GM12878 (cell line): ENCODE measurements around the gene NOP16. TPM values are rescaled to one million over a fixed set of nuclear protein-coding genes. Genes with fewer than 3 reads are reported as not detected.

Experiments used
- ATAC-seq: fragments of 200-7000 bp; cut with Tn5 transposase; 3 replicates; pipeline ENCODE4 v1.9.1; 2020; ENCODE audit warnings: mild to moderate bottlenecking, moderate library complexity
- BruUV-seq: library from RNA; stranded (reverse); fragments of 400-500 nt; replicated peaks from 2 replicates; lab custom pipeline; 2021; lab: Mats Ljungman, UMichigan
- CTCF ChIA-PET: fragments of 300-600 bp; sonication (Branson Sonifier 250); formaldehyde crosslinking; extraction: SDS; loops from one replicate; lab custom pipeline; 2021; ENCODE audit warnings: inconsistent platforms; lab: Yijun Ruan, JAX
- POLR2A ChIA-PET: fragments of 350-600 bp; formaldehyde crosslinking; extraction: SDS; loops from one replicate; lab custom pipeline; 2021; ENCODE audit warnings: inconsistent platforms; lab: Charles Lee
- RAD21 ChIA-PET: fragments of 300-600 bp; sonication (Branson Sonifier 250); formaldehyde crosslinking; loops from one replicate; lab custom pipeline; 2023; ENCODE audit warnings: antibody characterized with exemption; ENCODE audit not compliant: unreplicated experiment; lab: Charles Lee
- SMC1A ChIA-PET: fragments of 300-600 bp; sonication (Branson Sonifier 250); formaldehyde crosslinking; loops from one replicate; lab custom pipeline; 2023; ENCODE audit not compliant: unreplicated experiment, uncharacterized antibody; lab: Charles Lee
- DNase-seq: peaks from one replicate; pipeline ENCODE4 v3.0.0-alpha.2; 2011; ENCODE audit warnings: low read depth, low spot score
- FAIRE-seq: peaks from 3 replicates; lab custom pipeline; 2011; peaks lifted over from hg19 to GRCh38; lab: Jason Lieb, UNC
- H2AFZ ChIP-seq: 2 replicates; pipeline ENCODE4 v1.6.0; 2011; ENCODE audit warnings: low read depth, low read length, control low read depth; ENCODE audit not compliant: control insufficient read depth
- H3K27ac ChIP-seq: 2 replicates; pipeline ENCODE4 v1.5.1; 2011; ENCODE audit warnings: control low read depth; ENCODE audit not compliant: control insufficient read depth, insufficient read depth
- H3K27me3 ChIP-seq, 2 experiments: replicated peaks in 1 of 2; 2 replicates each; pipeline versions ENCODE4 v1.6.0 to v1.6.1; 2011; ENCODE audit warnings: low read length in 1 of 2; ENCODE audit not compliant: control insufficient read depth in 2 of 2, insufficient read depth in 2 of 2
- H3K36me3 ChIP-seq, 2 experiments: 2 replicates each; pipeline ENCODE4 v1.5.1; 2011; ENCODE audit warnings: low read length in 1 of 2; ENCODE audit not compliant: control insufficient read depth in 2 of 2, insufficient read depth in 2 of 2
- H3K4me1 ChIP-seq: 2 replicates; pipeline ENCODE4 v1.6.1; 2011; ENCODE audit warnings: mild to moderate bottlenecking, low read length, moderate library complexity, mixed read lengths; ENCODE audit not compliant: control insufficient read depth, insufficient read depth
- H3K4me2 ChIP-seq: 2 replicates; pipeline ENCODE4 v1.6.0; 2011; ENCODE audit warnings: control low read depth; ENCODE audit not compliant: control insufficient read depth, insufficient read depth
- H3K4me3 ChIP-seq: fragments of 200-600 bp; sonication (generic); 2 replicates; pipeline ENCODE4 v1.5.1; 2016
- H3K79me2 ChIP-seq: 2 replicates; pipeline ENCODE4 v1.6.0; 2011; ENCODE audit warnings: low read length; ENCODE audit not compliant: control insufficient read depth, insufficient read depth
- H3K9ac ChIP-seq: 2 replicates; pipeline ENCODE4 v1.8.0; 2011; ENCODE audit warnings: low read length, control low read depth, mixed read lengths; ENCODE audit not compliant: control insufficient read depth, insufficient read depth
- H3K9me3 ChIP-seq: replicated peaks from 3 replicates; pipeline ENCODE4 v1.5.1; 2011; ENCODE audit warnings: mild to moderate bottlenecking, low read length; ENCODE audit not compliant: control insufficient read depth, insufficient read depth
- H4K20me1 ChIP-seq: 2 replicates; pipeline ENCODE4 v1.6.0; 2011; ENCODE audit not compliant: control insufficient read depth, insufficient read depth
- CHD4 ChIP-seq: fragments of 200-600 bp; sonication (generic); IDR thresholded peaks from 2 replicates; pipeline ENCODE4 v1.6.1; 2016; ENCODE audit warnings: mild to moderate bottlenecking
- CREB1 ChIP-seq: IDR thresholded peaks from 2 replicates; pipeline ENCODE4 v1.6.1; 2012; ENCODE audit warnings: low read depth, mild to moderate bottlenecking, inconsistent platforms
- CREM ChIP-seq: IDR thresholded peaks from 2 replicates; pipeline ENCODE4 v1.6.1; 2014; ENCODE audit warnings: antibody characterized with exemption, low read depth
- ETV6 ChIP-seq, 2 experiments: fragments of 450-650 bp in 1 of 2; IDR thresholded peaks in 1 of 2; conservative IDR thresholded peaks in 1 of 2; 2 replicates each; pipeline ENCODE4 v1.6.1; 2014; ENCODE audit warnings: antibody characterized with exemption in 1 of 2, borderline replicate concordance in 1 of 2, low read depth in 1 of 2, mild to moderate bottlenecking in 1 of 2, moderate library complexity in 1 of 2
- MEF2B ChIP-seq: fragments of 450-650 bp; IDR thresholded peaks from 2 replicates; pipeline ENCODE4 v1.6.1; 2018; ENCODE audit warnings: mild to moderate bottlenecking, moderate library complexity; ENCODE audit not compliant: partially characterized antibody, poor library complexity, severe bottlenecking
- NFIC ChIP-seq: IDR thresholded peaks from 2 replicates; pipeline ENCODE4 v1.6.1; 2012; ENCODE audit warnings: low read depth, mild to moderate bottlenecking, inconsistent platforms, low read length, moderate library complexity
- NRF1 ChIP-seq: conservative IDR thresholded peaks from 2 replicates; pipeline ENCODE4 v1.6.1; 2011; ENCODE audit warnings: mild to moderate bottlenecking, low read depth, low read length, improper control_type of control experiment
- PAX5 ChIP-seq: IDR thresholded peaks from 2 replicates; pipeline ENCODE4 v1.6.1; 2011; ENCODE audit warnings: low read depth, low read length, borderline replicate concordance
- SUPT20H ChIP-seq: IDR thresholded peaks from 2 replicates; pipeline ENCODE4 v1.6.1; 2011; ENCODE audit warnings: low read depth, mild to moderate bottlenecking, low read length, moderate library complexity, borderline replicate concordance; ENCODE audit not compliant: control insufficient read depth
- TAF1 ChIP-seq: IDR thresholded peaks from 2 replicates; pipeline ENCODE4 v1.6.1; 2011; ENCODE audit warnings: mild to moderate bottlenecking, low read depth, low read length, borderline replicate concordance
- ZNF24 ChIP-seq: fragments of 450-650 bp; IDR thresholded peaks from 2 replicates; pipeline ENCODE4 v1.6.1; 2017; ENCODE audit warnings: antibody characterized with exemption, mild to moderate bottlenecking
- WGBS: methylation state at CpG from one replicate; pipeline ENCODE4 v1.1.6; 2016; ENCODE audit warnings: low lambda C conversion rate; ENCODE audit not compliant: insufficient replicate concordance, insufficient coverage; ENCODE audit errors: missing lambda C conversion rate; 5-methylcytosine and 5-hydroxymethylcytosine counted together
- in situ Hi-C: fragments of 300-500 bp; cut with MboI; formaldehyde crosslinking; loops from 9 replicates; pipeline ENCODE4 v1.14.3; 2018; ENCODE audit warnings: mixed read lengths
- intact Hi-C: fragments of 100-400 bp; cut with micrococcal nuclease; formaldehyde crosslinking; loops from one replicate; pipeline ENCODE4 v1.14.2; 2022; ENCODE audit not compliant: unreplicated experiment
- polyA plus RNA-seq, 11 experiments: library from polyadenylated mRNA; depleted of rRNA in 4 of 11; unstranded in 6 of 11; stranded (reverse) in 5 of 11; fragments of >200 nt; fragmentation: Nextera tagmentation in 4 of 11; fragmentation: Illumina TruSeq in 1 of 11; extraction: Ambion mirVana in 4 of 11; extraction: Trizol in 1 of 11; gene quantifications; 1 replicate in 1 of 11; 2 replicates in 10 of 11; pipeline versions ENCODE4 v1.2.1 to v1.2.3, GENCODE V29; 2011 to 2016; ENCODE audit warnings: inconsistent platforms in 2 of 11, missing spikeins in 2 of 11, low read depth in 1 of 11
- total RNA-seq, 4 experiments: library from RNA; depleted of rRNA in 3 of 4; stranded (reverse); fragments of >200 nt in 3 of 4; fragmentation: Illumina TruSeq in 1 of 4; extraction: Trizol in 1 of 4; gene quantifications; 2 replicates each; pipeline versions ENCODE4 v1.2.1 to v1.2.3, GENCODE V29; 2013 to 2021
- TF ChIP-seq, protein P1 (sequence below): IDR thresholded peaks from 2 replicates; pipeline ENCODE4 v1.6.1; 2012; ENCODE audit warnings: improper control_type of control experiment, low read depth, low read length; ENCODE audit not compliant: insufficient replicate concordance
- TF ChIP-seq, protein P2 (sequence below): IDR thresholded peaks from 2 replicates; pipeline ENCODE4 v1.6.1; 2012; ENCODE audit warnings: mild to moderate bottlenecking, low read depth, low read length
- TF ChIP-seq, protein P3 (sequence below), 3 experiments: IDR thresholded peaks in 2 of 3; conservative IDR thresholded peaks in 1 of 3; 2 replicates each; pipeline ENCODE4 v1.5.1; 2011; ENCODE audit warnings: low read depth in 3 of 3, low read length in 3 of 3, mild to moderate bottlenecking in 3 of 3, control low read depth in 2 of 3, moderate library complexity in 2 of 3, inconsistent platforms in 1 of 3, mixed read lengths in 1 of 3; ENCODE audit not compliant: control insufficient read depth in 2 of 3, insufficient read depth in 1 of 3; ENCODE audit errors: extremely low read depth in 1 of 3

Gene NOP16
- total and polyA plus RNA-seq, 10 of the 15 experiments (the other 5 are each of a cell fraction or from before 2014, with no cell fraction given), result 50.3 to 276 (median 116) TPM

- H3K36me3 ChIP-seq, result no peaks in the 10 kb centered on the region; a peak in 1 of 4 replicates
- H3K9ac ChIP-seq, result no peak overlapping the region
- ChIA-PET CTCF (no interaction called here), SMC1A (no interaction called here), RAD21 (no interaction called here), POLR2A (interaction anchor here (0.6 kb wide), 2 partner anchors 9 to 240 kb away, joined by 5 to 7 read pairs; no protein-coding TSS in a partner anchor)
- no peak overlapping the region for H3K4me2 ChIP-seq
- no peaks in the 10 kb centered on the region for H4K20me1 ChIP-seq
- no TSS peak for BruUV-seq
- H3K4me1 ChIP-seq, result no peaks in the 10 kb centered on the region
- in situ Hi-C loops (no loop called here), intact Hi-C loops (no loop called here)
- WGBS, result 80% methylated on average over 5 of the region's 5 CpGs
- no peak overlapping the region for H3K27ac ChIP-seq
- DNase-seq, result no peak
- no peak overlapping the region for H2AFZ ChIP-seq
- H3K27me3 ChIP-seq, result no peaks in the 10 kb centered on the region
- H3K4me3 ChIP-seq, result no peak overlapping the region
- H3K79me2 ChIP-seq, result no peaks in the 10 kb centered on the region
- FAIRE-seq, result no peak
- no peaks in the 10 kb centered on the region for H3K9me3 ChIP-seq
- no peak for ATAC-seq
- TF ChIP-seq PAX5 (no peak), MEF2B (no peak), CHD4 (no peak), CREM (no peak), NFIC (no peak), TAF1 (no peak), ZNF24 (no peak), CREB1 (no peak), ETV6 (conservative IDR thresholded peaks at IDR 0.05 in 1 of 2, IDR thresholded peaks at IDR 0.05 in 1 of 2; ENCODE audit: borderline replicate concordance in 1 of 2, low read depth in 1 of 2) (no peak), NRF1 (no peak), SUPT20H (no peak)
- TF ChIP-seq, protein P1, sequence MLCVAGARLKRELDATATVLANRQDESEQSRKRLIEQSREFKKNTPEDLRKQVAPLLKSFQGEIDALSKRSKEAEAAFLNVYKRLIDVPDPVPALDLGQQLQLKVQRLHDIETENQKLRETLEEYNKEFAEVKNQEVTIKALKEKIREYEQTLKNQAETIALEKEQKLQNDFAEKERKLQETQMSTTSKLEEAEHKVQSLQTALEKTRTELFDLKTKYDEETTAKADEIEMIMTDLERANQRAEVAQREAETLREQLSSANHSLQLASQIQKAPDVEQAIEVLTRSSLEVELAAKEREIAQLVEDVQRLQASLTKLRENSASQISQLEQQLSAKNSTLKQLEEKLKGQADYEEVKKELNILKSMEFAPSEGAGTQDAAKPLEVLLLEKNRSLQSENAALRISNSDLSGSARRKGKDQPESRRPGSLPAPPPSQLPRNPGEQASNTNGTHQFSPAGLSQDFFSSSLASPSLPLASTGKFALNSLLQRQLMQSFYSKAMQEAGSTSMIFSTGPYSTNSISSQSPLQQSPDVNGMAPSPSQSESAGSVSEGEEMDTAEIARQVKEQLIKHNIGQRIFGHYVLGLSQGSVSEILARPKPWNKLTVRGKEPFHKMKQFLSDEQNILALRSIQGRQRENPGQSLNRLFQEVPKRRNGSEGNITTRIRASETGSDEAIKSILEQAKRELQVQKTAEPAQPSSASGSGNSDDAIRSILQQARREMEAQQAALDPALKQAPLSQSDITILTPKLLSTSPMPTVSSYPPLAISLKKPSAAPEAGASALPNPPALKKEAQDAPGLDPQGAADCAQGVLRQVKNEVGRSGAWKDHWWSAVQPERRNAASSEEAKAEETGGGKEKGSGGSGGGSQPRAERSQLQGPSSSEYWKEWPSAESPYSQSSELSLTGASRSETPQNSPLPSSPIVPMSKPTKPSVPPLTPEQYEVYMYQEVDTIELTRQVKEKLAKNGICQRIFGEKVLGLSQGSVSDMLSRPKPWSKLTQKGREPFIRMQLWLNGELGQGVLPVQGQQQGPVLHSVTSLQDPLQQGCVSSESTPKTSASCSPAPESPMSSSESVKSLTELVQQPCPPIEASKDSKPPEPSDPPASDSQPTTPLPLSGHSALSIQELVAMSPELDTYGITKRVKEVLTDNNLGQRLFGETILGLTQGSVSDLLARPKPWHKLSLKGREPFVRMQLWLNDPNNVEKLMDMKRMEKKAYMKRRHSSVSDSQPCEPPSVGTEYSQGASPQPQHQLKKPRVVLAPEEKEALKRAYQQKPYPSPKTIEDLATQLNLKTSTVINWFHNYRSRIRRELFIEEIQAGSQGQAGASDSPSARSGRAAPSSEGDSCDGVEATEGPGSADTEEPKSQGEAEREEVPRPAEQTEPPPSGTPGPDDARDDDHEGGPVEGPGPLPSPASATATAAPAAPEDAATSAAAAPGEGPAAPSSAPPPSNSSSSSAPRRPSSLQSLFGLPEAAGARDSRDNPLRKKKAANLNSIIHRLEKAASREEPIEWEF, result no peak
- TF ChIP-seq, protein P2, sequence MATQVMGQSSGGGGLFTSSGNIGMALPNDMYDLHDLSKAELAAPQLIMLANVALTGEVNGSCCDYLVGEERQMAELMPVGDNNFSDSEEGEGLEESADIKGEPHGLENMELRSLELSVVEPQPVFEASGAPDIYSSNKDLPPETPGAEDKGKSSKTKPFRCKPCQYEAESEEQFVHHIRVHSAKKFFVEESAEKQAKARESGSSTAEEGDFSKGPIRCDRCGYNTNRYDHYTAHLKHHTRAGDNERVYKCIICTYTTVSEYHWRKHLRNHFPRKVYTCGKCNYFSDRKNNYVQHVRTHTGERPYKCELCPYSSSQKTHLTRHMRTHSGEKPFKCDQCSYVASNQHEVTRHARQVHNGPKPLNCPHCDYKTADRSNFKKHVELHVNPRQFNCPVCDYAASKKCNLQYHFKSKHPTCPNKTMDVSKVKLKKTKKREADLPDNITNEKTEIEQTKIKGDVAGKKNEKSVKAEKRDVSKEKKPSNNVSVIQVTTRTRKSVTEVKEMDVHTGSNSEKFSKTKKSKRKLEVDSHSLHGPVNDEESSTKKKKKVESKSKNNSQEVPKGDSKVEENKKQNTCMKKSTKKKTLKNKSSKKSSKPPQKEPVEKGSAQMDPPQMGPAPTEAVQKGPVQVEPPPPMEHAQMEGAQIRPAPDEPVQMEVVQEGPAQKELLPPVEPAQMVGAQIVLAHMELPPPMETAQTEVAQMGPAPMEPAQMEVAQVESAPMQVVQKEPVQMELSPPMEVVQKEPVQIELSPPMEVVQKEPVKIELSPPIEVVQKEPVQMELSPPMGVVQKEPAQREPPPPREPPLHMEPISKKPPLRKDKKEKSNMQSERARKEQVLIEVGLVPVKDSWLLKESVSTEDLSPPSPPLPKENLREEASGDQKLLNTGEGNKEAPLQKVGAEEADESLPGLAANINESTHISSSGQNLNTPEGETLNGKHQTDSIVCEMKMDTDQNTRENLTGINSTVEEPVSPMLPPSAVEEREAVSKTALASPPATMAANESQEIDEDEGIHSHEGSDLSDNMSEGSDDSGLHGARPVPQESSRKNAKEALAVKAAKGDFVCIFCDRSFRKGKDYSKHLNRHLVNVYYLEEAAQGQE, result no peak
- TF ChIP-seq, protein P3, sequence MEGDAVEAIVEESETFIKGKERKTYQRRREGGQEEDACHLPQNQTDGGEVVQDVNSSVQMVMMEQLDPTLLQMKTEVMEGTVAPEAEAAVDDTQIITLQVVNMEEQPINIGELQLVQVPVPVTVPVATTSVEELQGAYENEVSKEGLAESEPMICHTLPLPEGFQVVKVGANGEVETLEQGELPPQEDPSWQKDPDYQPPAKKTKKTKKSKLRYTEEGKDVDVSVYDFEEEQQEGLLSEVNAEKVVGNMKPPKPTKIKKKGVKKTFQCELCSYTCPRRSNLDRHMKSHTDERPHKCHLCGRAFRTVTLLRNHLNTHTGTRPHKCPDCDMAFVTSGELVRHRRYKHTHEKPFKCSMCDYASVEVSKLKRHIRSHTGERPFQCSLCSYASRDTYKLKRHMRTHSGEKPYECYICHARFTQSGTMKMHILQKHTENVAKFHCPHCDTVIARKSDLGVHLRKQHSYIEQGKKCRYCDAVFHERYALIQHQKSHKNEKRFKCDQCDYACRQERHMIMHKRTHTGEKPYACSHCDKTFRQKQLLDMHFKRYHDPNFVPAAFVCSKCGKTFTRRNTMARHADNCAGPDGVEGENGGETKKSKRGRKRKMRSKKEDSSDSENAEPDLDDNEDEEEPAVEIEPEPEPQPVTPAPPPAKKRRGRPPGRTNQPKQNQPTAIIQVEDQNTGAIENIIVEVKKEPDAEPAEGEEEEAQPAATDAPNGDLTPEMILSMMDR (IDR thresholded peaks at IDR 0.05 in 2 of 3, conservative IDR thresholded peaks at IDR 0.05 in 1 of 3; ENCODE audit: control insufficient read depth in 2 of 3, extremely low read depth in 1 of 3, insufficient read depth in 1 of 3, low read depth in 3 of 3, low read length in 3 of 3), result no peak
Measured at GRCh38 chr5:176408590-176408989, 20.2 kb upstream of the NOP16 start.
